HG03439 (cell line): ENCODE results near the gene CFI.
A peak's percentile ranks its signal among the peaks of the same experiment; 100 is the strongest.

Experiments used
- ATAC-seq: cut with Tn5 transposase; IDR thresholded peaks from one replicate; pipeline ENCODE4 v1.9.1; 2021; ENCODE audit warnings: mild to moderate bottlenecking, moderate library complexity; ENCODE audit not compliant: unreplicated experiment

CFI gene

DNA sequence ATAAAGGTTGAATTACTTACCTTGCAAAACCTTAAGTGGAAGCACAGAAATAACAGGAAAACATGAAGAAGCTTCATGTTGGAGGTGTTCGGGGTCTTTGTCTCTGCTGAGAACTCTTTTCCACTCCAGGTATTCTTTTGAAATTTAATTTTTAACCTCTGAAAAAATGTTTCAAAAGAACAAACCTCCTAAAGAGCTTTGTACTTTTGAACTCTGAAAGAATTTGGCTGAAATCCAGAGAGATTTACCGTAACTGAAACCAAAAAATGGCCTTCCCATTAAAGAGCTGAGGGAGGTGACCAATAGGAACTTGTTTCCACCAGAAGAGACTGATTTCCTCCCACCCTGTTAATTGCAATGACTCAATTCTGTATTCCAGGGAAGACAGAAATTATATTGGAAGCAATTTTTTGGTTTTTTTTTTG, at the start of gene CFI:
Gene CFI (minus strand): TSS at position 105 of the 425 bp plus-strand sequence. CDS start 28 bp downstream, at position 77.
- no peak for ATAC-seq

DNA sequence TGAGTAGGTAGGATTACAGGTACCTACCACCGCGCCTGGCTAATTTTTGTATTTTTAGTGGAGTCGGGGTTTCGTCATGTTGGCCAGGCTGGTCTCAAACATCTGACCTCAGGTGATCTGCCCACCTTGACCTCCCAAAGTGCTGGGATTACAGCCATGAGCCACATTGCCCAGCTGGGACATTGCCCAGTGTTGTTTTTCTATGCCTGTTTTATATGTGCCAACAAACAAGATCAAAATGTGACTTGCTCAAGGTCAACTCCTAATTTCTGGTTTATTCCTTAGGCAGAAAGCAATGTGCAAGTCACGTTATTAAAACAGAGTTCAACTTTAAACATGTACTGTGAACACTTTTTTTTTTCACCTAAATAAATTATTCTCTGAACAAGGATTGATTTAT, 48.8 kb upstream of the CFI start:
- no peak for ATAC-seq

DNA sequence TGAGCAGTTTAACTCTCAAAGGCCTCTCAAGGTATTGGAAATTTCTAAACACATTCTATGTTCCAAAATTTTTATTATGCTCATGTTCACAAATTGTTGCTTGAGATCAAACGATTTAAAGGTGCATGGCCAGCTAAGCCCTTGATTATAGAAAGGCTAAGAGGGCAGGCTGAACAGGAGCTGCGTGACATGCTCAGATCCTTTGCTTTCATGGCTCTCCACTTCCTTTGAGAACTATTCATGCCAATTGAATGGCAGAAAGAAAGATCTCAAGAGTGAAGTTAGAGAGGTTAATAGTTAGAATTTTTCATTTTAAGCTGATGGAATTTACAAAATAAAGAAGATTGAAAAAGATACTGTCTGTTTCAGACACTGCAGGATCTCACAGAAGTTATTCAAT, 46.7 kb upstream of the CFI start:
- no peak for ATAC-seq

GRCh38 chr4:109847896-109848442, 46.2 kb upstream of the CFI start, which contains the start of gene LRIT3:
Gene LRIT3 (plus strand): TSS chr4:109848107. CDS start chr4:109848202, 95 bp downstream.
- no peak for ATAC-seq

DNA sequence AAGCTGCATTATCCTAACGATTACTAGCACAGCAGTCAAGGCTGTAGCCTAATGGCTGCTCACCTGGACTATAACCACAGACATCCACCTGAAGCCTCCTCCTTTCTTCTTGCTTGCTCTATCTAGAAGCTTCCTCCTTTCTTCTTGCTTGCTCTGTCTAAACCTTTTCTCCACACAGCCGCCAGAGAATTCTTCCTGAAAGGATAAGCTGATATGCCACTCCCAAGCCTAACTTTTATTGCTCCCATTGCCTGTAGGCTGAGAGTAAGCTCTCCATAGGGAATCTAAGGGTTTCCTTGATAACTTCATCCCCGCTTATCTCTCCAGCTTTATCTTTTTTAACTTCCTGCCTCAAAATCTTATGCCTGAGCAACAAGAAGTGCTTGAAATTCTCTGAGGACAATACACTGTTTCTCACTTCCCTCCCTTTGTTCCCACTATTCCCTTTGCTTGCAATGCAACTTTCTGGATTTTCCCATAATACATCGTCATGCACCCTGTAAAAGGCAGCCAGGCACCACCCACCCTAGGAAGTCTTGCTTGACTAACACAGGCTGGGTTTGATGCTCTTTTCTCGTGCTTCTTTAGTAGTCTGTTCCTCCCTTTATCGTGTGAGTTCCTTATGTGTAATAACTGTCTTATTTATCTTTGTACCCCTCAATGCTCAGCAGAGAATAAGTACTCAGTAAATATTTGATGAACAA, 44.7 kb upstream of the CFI start:
- ATAC-seq: no peak

GRCh38 chr4:109836985-109837384, 35.2 kb upstream of the CFI start:
- no peak for ATAC-seq

GRCh38 chr4:109833756-109834155, 32.0 kb upstream of the CFI start:
- ATAC-seq: no peak

- ATAC-seq: no peak
These were observed 25.9 kb upstream of the CFI start, which contains the start of gene RRH for GRCh38 chr4:109827672-109828071. Gene RRH (plus strand): TSS chr4:109827972. CDS start chr4:109828028, 56 bp downstream.

- ATAC-seq: peak; percentile 59
These were observed 24.9 kb upstream of the CFI start for GRCh38 chr4:109826719-109827118.

DNA sequence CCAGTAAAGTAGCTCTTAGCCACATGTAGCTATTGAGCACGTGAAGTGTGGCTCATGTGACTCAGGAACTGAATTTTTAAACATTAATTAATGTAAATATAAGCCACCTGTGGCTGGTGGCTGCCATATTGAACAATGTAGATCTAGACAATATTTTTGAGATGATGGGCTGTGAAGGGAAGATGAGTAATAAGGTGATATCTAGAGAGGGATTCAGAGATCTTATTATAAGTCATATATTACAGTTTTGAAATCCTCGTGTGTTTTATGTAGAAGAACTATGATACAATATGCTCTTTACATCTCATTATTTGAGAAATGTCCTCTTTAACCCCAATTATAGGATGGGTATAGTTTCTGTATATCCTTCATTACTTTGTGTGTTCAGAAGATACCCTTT, 19.4 kb upstream of the CFI start:
- no peak for ATAC-seq

- no peak for ATAC-seq
These were observed 18.8 kb upstream of the CFI start for GRCh38 chr4:109820563-109820962.

GRCh38 chr4:109818268-109818667, 16.5 kb upstream of the CFI start:
- ATAC-seq: no peak

DNA sequence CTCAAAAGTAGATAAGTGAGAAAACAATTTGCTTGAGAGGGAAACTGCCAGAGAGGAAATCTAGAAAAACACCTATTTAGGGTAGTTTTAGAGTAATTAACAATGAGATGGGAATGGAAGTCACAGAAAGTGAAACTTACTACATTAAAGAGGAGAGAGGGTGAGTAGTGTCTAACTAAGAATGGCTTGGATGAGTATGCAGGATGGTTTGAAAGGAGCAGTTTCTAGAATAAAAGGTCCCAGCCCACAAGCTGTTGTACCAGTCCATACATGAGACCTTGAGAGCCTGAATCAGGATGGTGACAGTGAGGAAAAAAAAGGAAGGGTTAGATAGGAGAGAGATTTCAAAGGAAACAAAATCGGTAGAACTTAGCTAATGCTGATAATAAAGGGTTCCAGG, 15.1 kb upstream of the CFI start:
- ATAC-seq: no peak

DNA sequence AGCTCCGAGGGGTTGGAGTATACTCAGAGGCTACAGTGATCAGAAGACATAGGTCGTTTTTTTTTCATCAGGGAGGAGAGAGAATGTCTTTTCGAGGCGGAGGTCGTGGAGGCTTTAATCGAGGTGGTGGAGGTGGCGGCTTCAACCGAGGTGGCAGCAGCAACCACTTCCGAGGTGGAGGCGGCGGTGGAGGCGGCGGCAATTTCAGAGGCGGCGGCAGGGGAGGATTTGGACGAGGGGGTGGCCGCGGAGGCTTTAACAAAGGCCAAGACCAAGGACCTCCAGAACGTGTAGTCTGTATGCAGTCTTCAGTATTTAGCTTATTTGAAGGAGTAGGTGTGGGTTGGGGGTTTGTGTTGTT, 14.3 kb upstream of the CFI start:
- no peak for ATAC-seq

DNA sequence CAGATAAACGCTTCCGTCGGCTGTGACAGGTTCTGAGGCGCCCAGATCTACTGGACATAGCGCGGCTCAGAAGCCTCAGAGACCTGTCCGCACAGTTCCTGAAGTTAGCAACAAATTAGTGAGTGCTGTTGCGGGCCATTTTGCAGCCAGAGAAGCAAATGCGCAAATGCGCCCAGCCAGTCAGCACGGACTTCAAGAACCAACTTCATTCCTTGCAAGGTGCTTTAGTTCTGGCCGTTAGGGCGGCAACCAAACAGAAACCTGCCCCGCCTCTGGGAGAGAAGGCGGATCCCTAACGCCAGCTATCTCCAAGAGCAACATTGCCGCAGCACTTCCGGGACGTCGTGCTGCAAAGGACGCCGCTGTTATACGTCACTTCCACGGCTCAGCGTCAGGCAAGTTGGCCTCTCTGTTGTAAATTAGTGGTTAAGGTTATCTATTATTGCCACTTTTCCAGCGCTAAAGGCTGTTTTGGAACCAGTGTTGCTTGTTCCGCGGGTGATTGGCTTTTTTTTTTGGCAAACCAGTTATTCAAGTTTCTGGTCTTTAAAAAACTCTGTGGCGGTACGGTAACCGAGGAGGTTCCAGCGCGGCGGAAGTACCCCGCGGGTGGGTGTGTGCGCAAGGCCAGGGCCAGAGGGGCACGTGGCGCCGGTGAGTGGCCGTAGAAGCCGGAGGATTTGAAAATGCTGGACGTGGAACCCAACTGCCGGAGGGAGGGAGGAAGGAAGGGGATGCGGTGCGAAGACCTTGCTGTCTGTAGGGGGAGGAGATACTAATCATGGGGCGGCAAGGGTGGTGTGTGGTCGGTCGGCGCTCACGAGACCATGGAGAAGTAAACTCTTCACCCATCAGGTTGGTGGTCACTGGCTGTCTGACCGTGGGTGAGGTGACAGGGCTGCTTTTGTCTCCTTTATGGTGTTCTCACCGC, 13.6 kb upstream of the CFI start, which contains the start of gene GAR1:
Gene GAR1 (plus strand): TSS at position 612 of the 931 bp plus-strand sequence. CDS start 403 bp downstream, outside the sequence.
- peak; percentile 99 for ATAC-seq

DNA sequence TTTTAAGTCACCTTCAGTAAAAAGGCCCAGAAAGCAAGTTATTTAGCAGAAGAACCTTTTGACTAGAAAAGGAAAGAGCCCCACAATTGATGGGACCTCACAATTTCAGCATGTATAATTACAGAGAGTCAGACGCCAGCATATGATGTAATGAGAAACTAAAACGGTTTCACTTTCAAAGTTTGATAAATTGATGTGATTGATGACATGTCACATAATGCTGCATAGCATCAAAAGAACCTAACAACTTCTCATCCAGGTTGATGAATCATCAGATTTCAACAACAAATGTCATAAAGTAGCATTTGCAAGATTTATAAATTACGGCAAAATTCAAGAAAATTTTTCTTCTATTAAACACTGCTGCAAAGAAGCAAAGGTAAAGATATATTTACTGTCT, 9.9 kb upstream of the CFI start:
- no peak for ATAC-seq

GRCh38 chr4:109810552-109811387, 9.0 kb upstream of the CFI start:
- ATAC-seq: no peak

DNA sequence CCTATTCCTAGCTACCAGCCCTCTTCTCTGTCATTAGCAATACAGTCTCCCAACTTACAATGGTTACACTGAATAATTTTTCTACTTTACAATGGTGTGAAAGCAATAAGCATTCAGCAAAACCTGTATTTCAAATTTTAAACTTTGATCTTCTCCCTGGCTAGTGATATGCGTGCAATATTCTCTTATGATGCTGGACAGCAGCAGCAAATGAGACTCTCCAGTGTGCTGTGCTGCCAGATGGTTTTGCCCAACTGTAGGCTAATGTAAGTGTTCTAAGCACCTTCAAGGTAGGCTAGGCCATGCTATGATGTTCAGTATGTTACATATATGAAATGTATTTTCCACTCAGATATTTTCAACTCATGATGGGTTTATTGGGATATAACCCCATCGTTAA, 7.9 kb upstream of the CFI start:
- ATAC-seq: no peak

GRCh38 chr4:109803924-109804571, 2.2 kb upstream of the CFI start:
- ATAC-seq: no peak
